GM20431 (cell line): ENCODE results near the gene TENM4.
"Not testable (repeated sequence)": the region's sequence is repeated elsewhere in the genome, so short reads cannot be mapped to it uniquely, and the experiment has no call there.

Experiments
- in situ Hi-C: fragments of 300-500 bp; cut with MseI, MboI; formaldehyde crosslinking; loops from one replicate; pipeline ENCODE4 v1.15.0; 2020; ENCODE audit warnings: low sequenced_read_pairs; ENCODE audit not compliant: unreplicated experiment

Gene TENM4

GRCh38 chr11:79019975-79020374 is 420.9 kb downstream of the TENM4 start:
- in situ Hi-C loops: no loop called here

- in situ Hi-C loops: no loop called here
Observed at GRCh38 chr11:79019277-79019676, 421.6 kb downstream of the TENM4 start.

GRCh38 chr11:79018371-79018849 is 422.4 kb downstream of the TENM4 start:
- in situ Hi-C loops: no loop called here

- in situ Hi-C loops: no loop called here
Observed at GRCh38 chr11:79017811-79018210, 423.0 kb downstream of the TENM4 start.

GRCh38 chr11:79013509-79013908 is 427.3 kb downstream of the TENM4 start:
- in situ Hi-C loops: no loop called here

- in situ Hi-C loops: no loop called here
Observed at GRCh38 chr11:79011357-79011756, 429.5 kb downstream of the TENM4 start.

GRCh38 chr11:79007771-79008402 is 432.9 kb downstream of the TENM4 start:
- in situ Hi-C loops: no loop called here

- in situ Hi-C loops: no loop called here
Observed at GRCh38 chr11:79006854-79007253, 434.0 kb downstream of the TENM4 start.

GRCh38 chr11:78996007-78996406 is 444.8 kb downstream of the TENM4 start:
- in situ Hi-C loops: no loop called here

GRCh38 chr11:78995171-78995570 is 445.7 kb downstream of the TENM4 start:
- in situ Hi-C loops: no loop called here

- in situ Hi-C loops: no loop called here
Observed at GRCh38 chr11:78993802-78994430, 446.9 kb downstream of the TENM4 start.

GRCh38 chr11:78991681-78992080 is 449.1 kb downstream of the TENM4 start:
- in situ Hi-C loops: no loop called here

GRCh38 chr11:78990261-78990660 is 450.6 kb downstream of the TENM4 start:
- in situ Hi-C loops: no loop called here

GRCh38 chr11:78987748-78988147 is 453.1 kb downstream of the TENM4 start:
- in situ Hi-C loops: no loop called here

- in situ Hi-C loops: no loop called here
Observed at GRCh38 chr11:78986305-78986704, 454.5 kb downstream of the TENM4 start.

- in situ Hi-C loops: no loop called here
Observed at GRCh38 chr11:78985663-78986062, 455.2 kb downstream of the TENM4 start.

GRCh38 chr11:78982473-78982872 is 458.4 kb downstream of the TENM4 start:
- in situ Hi-C loops: no loop called here

GRCh38 chr11:78981153-78981552 is 459.7 kb downstream of the TENM4 start:
- in situ Hi-C loops: no loop called here

GRCh38 chr11:78978831-78979230 is 462.0 kb downstream of the TENM4 start:
- in situ Hi-C loops: no loop called here

- in situ Hi-C loops: not testable (repeated sequence)
Observed at GRCh38 chr11:78977848-78978247, 463.0 kb downstream of the TENM4 start.

GRCh38 chr11:78977009-78977408 is 463.8 kb downstream of the TENM4 start:
- in situ Hi-C loops: no loop called here

GRCh38 chr11:78975081-78975480 is 465.7 kb downstream of the TENM4 start:
- in situ Hi-C loops: no loop called here
